ENCODE data around the gene PPP1R27. TPM values are rescaled to one million over a fixed set of nuclear protein-coding genes. Genes with fewer than 3 reads are reported as not detected.

Gene PPP1R27
- total and polyA plus RNA-seq, 8 donors = 0.19 to 1.5 (median 1.1) TPM; not detected in 5

- WGBS, 2 donors = 0 to 1% methylated on average over 60 to 74 of the region's 74 CpGs
These were observed 26.1 kb upstream of the PPP1R27 start for GRCh38 chr17:81860756-81861568.

GRCh38 chr17:81859906-81860755 is 25.3 kb upstream of the PPP1R27 start, which contains the start of gene P4HB:
Gene P4HB (minus strand): TSS chr17:81860535. CDS start chr17:81860471, 64 bp downstream.
- FAIRE-seq = no peak

More at GRCh38 chr17:81860756-81861568, 26.1 kb upstream of the PPP1R27 start:
- ATAC-seq (peak; percentile 73 to 86 (median 78)), FAIRE-seq (peak; percentile 92), DNase-seq (peak; percentile 99 to 100 (median 100))
- no peaks in the 10 kb centered on the region for H3K9me3 ChIP-seq
- H3K36me3 ChIP-seq = peaks cover 0 to 17% (median 15%) of the 10 kb centered on the region in 3 donors
- H3K4me1 ChIP-seq = peaks cover 14 to 42% (median 25%) of the 10 kb centered on the region in 3 donors
- intact Hi-C loops (cut with DNase I) = no loop called here
- TF ChIP-seq CTCF (IDR thresholded peaks at IDR 0.05) = peak in 1 of 4 donors; percentile 17
- H3K27me3 ChIP-seq = no peaks in the 10 kb centered on the region
- H3K27ac ChIP-seq = peak overlapping the region; percentile 91 to 98 (median 96)
- H3K4me3 ChIP-seq = peak overlapping the region; percentile 44 to 78 (median 67)

GRCh38 chr17:81858967-81859905 is 24.4 kb upstream of the PPP1R27 start:
- peak overlapping the region; percentile 90 to 99 (median 98) for H3K4me3 ChIP-seq
- FAIRE-seq (no peak), ATAC-seq (no peak), DNase-seq (peak in 2 of 6 donors; percentile 54 to 61)
- no peaks in the 10 kb centered on the region for H3K27me3 ChIP-seq
- no peaks in the 10 kb centered on the region for H3K9me3 ChIP-seq
- H3K27ac ChIP-seq = peak overlapping the region; percentile 86 to 95 (median 90)
- peaks cover 0 to 26% (median 22%) of the 10 kb centered on the region in 3 donors for H3K36me3 ChIP-seq
- no peak for TF ChIP-seq CTCF (IDR thresholded peaks at IDR 0.05)
- WGBS, 2 donors = 21 to 26% methylated on average over 23 of the region's 23 CpGs
- intact Hi-C loops (cut with DNase I) = no loop called here
- H3K4me1 ChIP-seq = peaks cover 6 to 40% (median 22%) of the 10 kb centered on the region in 3 donors

More at GRCh38 chr17:81859906-81860755, 25.3 kb upstream of the PPP1R27 start, which contains the start of gene P4HB:
- peak in 5 of 6 donors; percentile 35 to 99 (median 96) for DNase-seq
- 0% methylated on average over 48 to 95 of the region's 95 CpGs for WGBS, 2 donors
- TF ChIP-seq CTCF (IDR thresholded peaks at IDR 0.05) = no peak
- Histone ChIP-seq H3K4me3 (peak within 1 kb of the TSS; percentile 90 to 99 (median 98)), H3K9me3 (no peaks in the 10 kb centered on the region), H3K27ac (peak within 1 kb of the TSS; percentile 95 to 98 (median 96)), H3K27me3 (no peaks in the 10 kb centered on the region), H3K36me3 (peaks cover 0 to 19% (median 15%) of the 10 kb centered on the region in 3 donors), H3K4me1 (peaks cover 6 to 42% (median 21%) of the 10 kb centered on the region in 3 donors)
- ATAC-seq = peak in 2 of 4 donors; percentile 60 to 73
- intact Hi-C loops (cut with DNase I) = no loop called here

All from pancreas (tissue), 10 donors.